K562 (cell line): ENCODE results near the gene ADAM8. TPM values are rescaled to one million over a fixed set of nuclear protein-coding genes. Genes with fewer than 3 reads are reported as not detected.

ENCODE experiments used
- CHAMP1 ChIP-seq: fragments of 450-650 bp; IDR thresholded peaks from 2 replicates; pipeline ENCODE4 v1.6.1; 2016; ENCODE audit warnings: mild to moderate bottlenecking
- CSDE1 ChIP-seq, 2 experiments: fragments of 450-650 bp; IDR thresholded peaks; 2 replicates each; pipeline ENCODE4 v1.6.1; 2016; ENCODE audit warnings: mild to moderate bottlenecking in 1 of 2
- FOSL1 ChIP-seq: fragments of 200-800 bp; sonication (Bioruptor generic); conservative IDR thresholded peaks from 2 replicates; pipeline ENCODE4 v1.6.1; 2016; ENCODE audit warnings: missing genetic modification characterization, missing compliant biosample characterization
- MEF2D ChIP-seq: conservative IDR thresholded peaks from 2 replicates; pipeline ENCODE4 v1.6.1; 2016; ENCODE audit warnings: low read depth, missing genetic modification characterization, missing compliant biosample characterization
- MYNN ChIP-seq, 2 experiments: sonication (generic); formaldehyde crosslinking in 1 of 2; IDR thresholded peaks; 2 replicates each; pipeline versions ENCODE4 v1.5.0 to v1.6.1; 2016 to 2020; ENCODE audit warnings: antibody characterized with exemption in 1 of 2, missing genetic modification reagents in 1 of 2
- NR1H2 ChIP-seq: sonication (generic); formaldehyde crosslinking; IDR thresholded peaks from 2 replicates; pipeline ENCODE4 v1.4.0; 2020; ENCODE audit warnings: mild to moderate bottlenecking, missing genetic modification reagents
- POLR2G ChIP-seq: fragments of 200-400 bp; formaldehyde crosslinking; IDR thresholded peaks from 2 replicates; pipeline ENCODE4 v1.6.1; 2017; ENCODE audit warnings: low read depth, mild to moderate bottlenecking, antibody characterized with exemption, low read length, moderate library complexity
- POLR3A ChIP-seq: IDR thresholded peaks from 2 replicates; pipeline ENCODE4 v1.6.1; 2011; ENCODE audit warnings: borderline replicate concordance, mild to moderate bottlenecking, moderate library complexity; ENCODE audit not compliant: insufficient read length, insufficient read depth; ENCODE audit errors: extremely low read depth
- U2AF1 ChIP-seq: fragments of 200-400 bp; formaldehyde crosslinking; optimal IDR thresholded peaks from 2 replicates; pipeline ENCODE3; 2017; ENCODE audit warnings: mild to moderate bottlenecking, low read depth, low read length, moderate library complexity
- ZEB2 ChIP-seq: fragments of 450-650 bp; IDR thresholded peaks from 2 replicates; pipeline ENCODE4 v1.6.1; 2016
- polyA plus RNA-seq, 8 experiments: library from polyadenylated mRNA; depleted of rRNA in 4 of 8; stranded (reverse) in 5 of 8; unstranded in 3 of 8; fragments of >200 nt; fragmentation: Nextera tagmentation in 2 of 8; fragmentation: Illumina TruSeq in 1 of 8; extraction: Ambion mirVana in 2 of 8; extraction: Trizol in 1 of 8; gene quantifications; 2 replicates each; pipeline versions ENCODE4 v1.2.1 to v1.2.3, GENCODE V29; 2011 to 2014; ENCODE audit warnings: inconsistent platforms in 1 of 8, missing spikeins in 1 of 8
- total RNA-seq, 7 experiments: library from RNA; depleted of rRNA in 6 of 7; stranded (reverse); fragments of >200 nt in 6 of 7; fragmentation: Illumina TruSeq in 2 of 7; extraction: Trizol in 2 of 7; gene quantifications; 2 replicates each; pipeline versions ENCODE4 v1.2.1 to v1.2.3, GENCODE V29; 2011 to 2021; ENCODE audit warnings: low replicate concordance in 1 of 7
- TF ChIP-seq, protein P1 (sequence below): sonication (generic); IDR thresholded peaks from 2 replicates; pipeline ENCODE4 v1.6.1; 2016
- TF ChIP-seq, protein P2 (sequence below): sonication (generic); formaldehyde crosslinking; IDR thresholded peaks from 2 replicates; pipeline ENCODE4 v1.8.1; 2022; ENCODE audit warnings: missing genetic modification reagents
- TF ChIP-seq, protein P3 (sequence below): fragments of 250-450 bp; sonication (Bioruptor Pico); IDR thresholded peaks from 2 replicates; pipeline ENCODE4 v1.4.0; 2020; ENCODE audit warnings: mild to moderate bottlenecking, moderate library complexity
- TF ChIP-seq, protein P4 (sequence below): fragments of 250-450 bp; sonication (Bioruptor Pico); IDR thresholded peaks from 2 replicates; pipeline ENCODE4 v1.4.0; 2020

ADAM8 gene
- total and polyA plus RNA-seq, 9 of the 15 experiments (the other 6 are each of a cell fraction or from before 2014, with no cell fraction given), result 0.07 to 7.0 (median 1.1) TPM

GRCh38 chr10:133245439-133246235 is 31.0 kb downstream of the ADAM8 start (continued):
- TF ChIP-seq, protein P1, sequence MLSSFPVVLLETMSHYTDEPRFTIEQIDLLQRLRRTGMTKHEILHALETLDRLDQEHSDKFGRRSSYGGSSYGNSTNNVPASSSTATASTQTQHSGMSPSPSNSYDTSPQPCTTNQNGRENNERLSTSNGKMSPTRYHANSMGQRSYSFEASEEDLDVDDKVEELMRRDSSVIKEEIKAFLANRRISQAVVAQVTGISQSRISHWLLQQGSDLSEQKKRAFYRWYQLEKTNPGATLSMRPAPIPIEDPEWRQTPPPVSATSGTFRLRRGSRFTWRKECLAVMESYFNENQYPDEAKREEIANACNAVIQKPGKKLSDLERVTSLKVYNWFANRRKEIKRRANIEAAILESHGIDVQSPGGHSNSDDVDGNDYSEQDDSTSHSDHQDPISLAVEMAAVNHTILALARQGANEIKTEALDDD, result no peak; the same call in 1 of the 2 replicates
- 0 out of 2 replicates have a peak, but pooled peaks have one; percentile 11 for TF ChIP-seq MYNN (IDR thresholded peaks at IDR 0.05)
- TF ChIP-seq MYNN (CRISPR knock-in tag; IDR thresholded peaks at IDR 0.05), result no peak
- no peak for TF ChIP-seq NR1H2 (CRISPR knock-in tag)
- peak; percentile 63 for TF ChIP-seq POLR2G
- TF ChIP-seq, protein P2, sequence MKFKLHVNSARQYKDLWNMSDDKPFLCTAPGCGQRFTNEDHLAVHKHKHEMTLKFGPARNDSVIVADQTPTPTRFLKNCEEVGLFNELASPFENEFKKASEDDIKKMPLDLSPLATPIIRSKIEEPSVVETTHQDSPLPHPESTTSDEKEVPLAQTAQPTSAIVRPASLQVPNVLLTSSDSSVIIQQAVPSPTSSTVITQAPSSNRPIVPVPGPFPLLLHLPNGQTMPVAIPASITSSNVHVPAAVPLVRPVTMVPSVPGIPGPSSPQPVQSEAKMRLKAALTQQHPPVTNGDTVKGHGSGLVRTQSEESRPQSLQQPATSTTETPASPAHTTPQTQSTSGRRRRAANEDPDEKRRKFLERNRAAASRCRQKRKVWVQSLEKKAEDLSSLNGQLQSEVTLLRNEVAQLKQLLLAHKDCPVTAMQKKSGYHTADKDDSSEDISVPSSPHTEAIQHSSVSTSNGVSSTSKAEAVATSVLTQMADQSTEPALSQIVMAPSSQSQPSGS, result no peak
- TF ChIP-seq FOSL1 (tag), result peak; percentile 60; the same call in 1 of the 2 replicates
- TF ChIP-seq CHAMP1, result no peak
- TF ChIP-seq MEF2D (tag), result no peak
- peak; percentile 45; the same call in 1 of the 2 replicates for TF ChIP-seq ZEB2
- no peak for TF ChIP-seq CSDE1 (IDR thresholded peaks at IDR 0.05)
- no peak for TF ChIP-seq U2AF1
- TF ChIP-seq, protein P3, sequence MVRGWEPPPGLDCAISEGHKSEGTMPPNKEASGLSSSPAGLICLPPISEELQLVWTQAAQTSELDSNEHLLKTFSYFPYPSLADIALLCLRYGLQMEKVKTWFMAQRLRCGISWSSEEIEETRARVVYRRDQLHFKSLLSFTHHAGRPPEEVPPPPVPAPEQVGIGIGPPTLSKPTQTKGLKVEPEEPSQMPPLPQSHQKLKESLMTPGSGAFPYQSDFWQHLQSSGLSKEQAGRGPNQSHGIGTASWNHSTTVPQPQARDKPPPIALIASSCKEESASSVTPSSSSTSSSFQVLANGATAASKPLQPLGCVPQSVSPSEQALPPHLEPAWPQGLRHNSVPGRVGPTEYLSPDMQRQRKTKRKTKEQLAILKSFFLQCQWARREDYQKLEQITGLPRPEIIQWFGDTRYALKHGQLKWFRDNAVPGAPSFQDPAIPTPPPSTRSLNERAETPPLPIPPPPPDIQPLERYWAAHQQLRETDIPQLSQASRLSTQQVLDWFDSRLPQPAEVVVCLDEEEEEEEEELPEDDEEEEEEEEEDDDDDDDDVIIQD (CRISPR knock-in tag), result no peak
- TF ChIP-seq, protein P4, sequence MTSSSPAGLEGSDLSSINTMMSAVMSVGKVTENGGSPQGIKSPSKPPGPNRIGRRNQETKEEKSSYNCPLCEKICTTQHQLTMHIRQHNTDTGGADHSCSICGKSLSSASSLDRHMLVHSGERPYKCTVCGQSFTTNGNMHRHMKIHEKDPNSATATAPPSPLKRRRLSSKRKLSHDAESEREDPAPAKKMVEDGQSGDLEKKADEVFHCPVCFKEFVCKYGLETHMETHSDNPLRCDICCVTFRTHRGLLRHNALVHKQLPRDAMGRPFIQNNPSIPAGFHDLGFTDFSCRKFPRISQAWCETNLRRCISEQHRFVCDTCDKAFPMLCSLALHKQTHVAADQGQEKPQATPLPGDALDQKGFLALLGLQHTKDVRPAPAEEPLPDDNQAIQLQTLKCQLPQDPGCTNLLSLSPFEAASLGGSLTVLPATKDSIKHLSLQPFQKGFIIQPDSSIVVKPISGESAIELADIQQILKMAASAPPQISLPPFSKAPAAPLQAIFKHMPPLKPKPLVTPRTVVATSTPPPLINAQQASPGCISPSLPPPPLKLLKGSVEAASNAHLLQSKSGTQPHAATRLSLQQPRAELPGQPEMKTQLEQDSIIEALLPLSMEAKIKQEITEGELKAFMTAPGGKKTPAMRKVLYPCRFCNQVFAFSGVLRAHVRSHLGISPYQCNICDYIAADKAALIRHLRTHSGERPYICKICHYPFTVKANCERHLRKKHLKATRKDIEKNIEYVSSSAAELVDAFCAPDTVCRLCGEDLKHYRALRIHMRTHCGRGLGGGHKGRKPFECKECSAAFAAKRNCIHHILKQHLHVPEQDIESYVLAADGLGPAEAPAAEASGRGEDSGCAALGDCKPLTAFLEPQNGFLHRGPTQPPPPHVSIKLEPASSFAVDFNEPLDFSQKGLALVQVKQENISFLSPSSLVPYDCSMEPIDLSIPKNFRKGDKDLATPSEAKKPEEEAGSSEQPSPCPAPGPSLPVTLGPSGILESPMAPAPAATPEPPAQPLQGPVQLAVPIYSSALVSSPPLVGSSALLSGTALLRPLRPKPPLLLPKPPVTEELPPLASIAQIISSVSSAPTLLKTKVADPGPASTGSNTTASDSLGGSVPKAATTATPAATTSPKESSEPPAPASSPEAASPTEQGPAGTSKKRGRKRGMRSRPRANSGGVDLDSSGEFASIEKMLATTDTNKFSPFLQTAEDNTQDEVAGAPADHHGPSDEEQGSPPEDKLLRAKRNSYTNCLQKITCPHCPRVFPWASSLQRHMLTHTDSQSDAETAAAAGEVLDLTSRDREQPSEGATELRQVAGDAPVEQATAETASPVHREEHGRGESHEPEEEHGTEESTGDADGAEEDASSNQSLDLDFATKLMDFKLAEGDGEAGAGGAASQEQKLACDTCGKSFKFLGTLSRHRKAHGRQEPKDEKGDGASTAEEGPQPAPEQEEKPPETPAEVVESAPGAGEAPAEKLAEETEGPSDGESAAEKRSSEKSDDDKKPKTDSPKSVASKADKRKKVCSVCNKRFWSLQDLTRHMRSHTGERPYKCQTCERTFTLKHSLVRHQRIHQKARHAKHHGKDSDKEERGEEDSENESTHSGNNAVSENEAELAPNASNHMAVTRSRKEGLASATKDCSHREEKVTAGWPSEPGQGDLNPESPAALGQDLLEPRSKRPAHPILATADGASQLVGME (CRISPR knock-in tag), result no peak
- TF ChIP-seq POLR3A, result no peak
